ENCODE results near the gene SNUPN. TPM values are rescaled to one million over a fixed set of nuclear protein-coding genes. Genes with fewer than 3 reads are reported as not detected.

SNUPN gene
- polyA plus RNA-seq, 1 of the 3 experiments (the other 2 are of a cell fraction), result 31.7 TPM

GRCh38 chr15:75666823-75667501 is 41.4 kb upstream of the SNUPN start (continued):
- TF ChIP-seq PBX3 (IDR thresholded peaks at IDR 0.05), result peak; percentile 56; the same call in 1 of the 2 replicates
- TF ChIP-seq JUND (IDR thresholded peaks at IDR 0.05), result peak; percentile 90
- TF ChIP-seq MAX (IDR thresholded peaks at IDR 0.05; ENCODE audit: low read depth), result peak; percentile 98
- no peak; the same call in 1 of the 2 replicates for TF ChIP-seq RXRA (IDR thresholded peaks at IDR 0.05; ENCODE audit: borderline replicate concordance, low read depth)
- TF ChIP-seq EP300 (IDR thresholded peaks at IDR 0.05; ENCODE audit: borderline replicate concordance in 1 of 2, low read depth in 1 of 2, low read length in 1 of 2), result peak in 1 of 2 experiments; percentile 70; a peak in 1 of 4 replicates
- TF ChIP-seq SMC3 (IDR thresholded peaks at IDR 0.05; ENCODE audit: low read depth, low read length), result no peak
- peak; percentile 88 for TF ChIP-seq TCF12 (IDR thresholded peaks at IDR 0.05)
- TF ChIP-seq POLR2AphosphoS5 (IDR thresholded peaks at IDR 0.05; ENCODE audit: low read depth, low read length), result peak; percentile 54; the same call in 1 of the 2 replicates
- TF ChIP-seq NRF1 (IDR thresholded peaks at IDR 0.05; ENCODE audit: low read depth, low read length), result no peak
- TF ChIP-seq FOXM1 (IDR thresholded peaks at IDR 0.05; ENCODE audit: low read depth), result no peak

DNA sequence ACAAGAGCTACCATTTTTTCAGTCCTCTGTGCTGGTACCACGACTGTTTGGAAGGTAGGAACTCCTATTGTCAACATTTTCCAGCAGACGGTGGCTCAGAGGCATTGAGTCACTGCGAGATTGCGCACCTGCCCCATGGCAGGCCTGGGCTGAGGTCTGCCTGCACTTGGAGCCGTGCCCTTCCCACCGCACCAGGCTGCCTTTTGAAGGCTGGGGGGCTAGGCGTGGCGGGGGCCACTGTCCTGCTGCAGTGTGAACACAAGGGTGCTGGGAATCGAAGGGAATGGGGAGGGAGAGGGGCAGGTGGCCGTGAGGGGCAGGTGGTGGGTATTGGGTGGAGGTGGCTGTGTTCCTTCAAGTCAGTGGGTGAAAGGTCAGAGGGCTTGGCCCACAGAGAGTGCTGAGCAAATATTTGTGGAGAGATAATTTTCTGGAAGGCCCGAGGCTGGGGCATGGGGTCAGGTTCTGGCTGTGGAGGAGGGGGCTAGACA is 38.5 kb upstream of the SNUPN start:
- no peak for DNase-seq
- TF ChIP-seq REST (IDR thresholded peaks at IDR 0.05; ENCODE audit: low read depth, low read length) (no peak), RCOR1 (IDR thresholded peaks at IDR 0.05; ENCODE audit: low read length) (no peak), NFIC (IDR thresholded peaks at IDR 0.05; ENCODE audit: borderline replicate concordance) (no peak), JUND (IDR thresholded peaks at IDR 0.05) (no peak), GABPA (IDR thresholded peaks at IDR 0.05; ENCODE audit: low read depth) (no peak), TEAD4 (IDR thresholded peaks at IDR 0.05; ENCODE audit: borderline replicate concordance, insufficient read depth) (no peak), FOSL2 (IDR thresholded peaks at IDR 0.05; ENCODE audit: borderline replicate concordance, low read depth) (no peak), MEF2A (IDR thresholded peaks at IDR 0.05; ENCODE audit: borderline replicate concordance, low read depth) (no peak), YY1 (IDR thresholded peaks at IDR 0.05; ENCODE audit: low read depth) (no peak)
- TF ChIP-seq, protein P1, sequence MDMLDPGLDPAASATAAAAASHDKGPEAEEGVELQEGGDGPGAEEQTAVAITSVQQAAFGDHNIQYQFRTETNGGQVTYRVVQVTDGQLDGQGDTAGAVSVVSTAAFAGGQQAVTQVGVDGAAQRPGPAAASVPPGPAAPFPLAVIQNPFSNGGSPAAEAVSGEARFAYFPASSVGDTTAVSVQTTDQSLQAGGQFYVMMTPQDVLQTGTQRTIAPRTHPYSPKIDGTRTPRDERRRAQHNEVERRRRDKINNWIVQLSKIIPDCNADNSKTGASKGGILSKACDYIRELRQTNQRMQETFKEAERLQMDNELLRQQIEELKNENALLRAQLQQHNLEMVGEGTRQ (IDR thresholded peaks at IDR 0.05; ENCODE audit: borderline replicate concordance, low read depth, low read length), result no peak
- TF ChIP-seq, protein P2, sequence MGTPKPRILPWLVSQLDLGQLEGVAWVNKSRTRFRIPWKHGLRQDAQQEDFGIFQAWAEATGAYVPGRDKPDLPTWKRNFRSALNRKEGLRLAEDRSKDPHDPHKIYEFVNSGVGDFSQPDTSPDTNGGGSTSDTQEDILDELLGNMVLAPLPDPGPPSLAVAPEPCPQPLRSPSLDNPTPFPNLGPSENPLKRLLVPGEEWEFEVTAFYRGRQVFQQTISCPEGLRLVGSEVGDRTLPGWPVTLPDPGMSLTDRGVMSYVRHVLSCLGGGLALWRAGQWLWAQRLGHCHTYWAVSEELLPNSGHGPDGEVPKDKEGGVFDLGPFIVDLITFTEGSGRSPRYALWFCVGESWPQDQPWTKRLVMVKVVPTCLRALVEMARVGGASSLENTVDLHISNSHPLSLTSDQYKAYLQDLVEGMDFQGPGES (IDR thresholded peaks at IDR 0.05; ENCODE audit: low read depth, low read length), result no peak
- Histone ChIP-seq H3K4me1 (ENCODE audit: control insufficient read depth in 1 of 2, insufficient read depth in 2 of 2, low read depth in 1 of 2, low read length in 1 of 2) (peaks cover 34 to 36% of the 10 kb centered on the region in 2 experiments; a peak in 3 of 4 replicates), H3K4me3 (ENCODE audit: low read depth in 2 of 2, low read length in 1 of 2) (no peak overlapping the region), H3K4me2 (no peak overlapping the region), H3K27me3 (ENCODE audit: insufficient read depth) (no peaks in the 10 kb centered on the region), H3K9ac (no peak overlapping the region), H3K36me3 (replicated peaks in 1 of 2; ENCODE audit: control insufficient read depth in 1 of 2, insufficient read depth in 2 of 2, low read length in 1 of 2) (peaks cover 0 to 5% of the 10 kb centered on the region in 2 experiments), H3K9me2 (no peaks in the 10 kb centered on the region), H2AFZ (ENCODE audit: low read depth) (no peak overlapping the region), H3K9me3 (no peaks in the 10 kb centered on the region), H3K79me2 (ENCODE audit: insufficient read depth) (peaks cover 41% of the 10 kb centered on the region), H4K20me1 (ENCODE audit: insufficient read depth) (no peaks in the 10 kb centered on the region), H3F3A (replicated peaks; ENCODE audit: insufficient read depth) (peaks cover 29% of the 10 kb centered on the region), H3K27ac (ENCODE audit: low read depth in 2 of 2, low read length in 1 of 2) (no peak overlapping the region)
- POLR2A ChIA-PET, result no interaction called here
- CTCF ChIA-PET, result interaction anchor here (1.5 kb wide), 1 partner anchor 16 kb away, joined by 4 read pairs; the partner anchor contains the start of gene SNX33
- 88% methylated on average over 11 of the region's 11 CpGs for WGBS (ENCODE audit: low lambda C conversion rate)

Data from SK-N-SH (cell line).